K562 (cell line): ENCODE data around the gene UTS2R. TPM values are rescaled to one million over a fixed set of nuclear protein-coding genes. Genes with fewer than 3 reads are reported as not detected.

Source experiments
- ATAC-seq: fragments of 200-7000 bp; cut with Tn5 transposase; 3 replicates; pipeline ENCODE4 v1.9.1; 2020; ENCODE audit warnings: moderate library complexity
- BruUV-seq: library from RNA; stranded (reverse); fragments of 400-500 nt; replicated peaks from 2 replicates; lab custom pipeline; 2021; lab: Mats Ljungman, UMichigan
- CTCF ChIA-PET: fragments of 300-600 bp; formaldehyde crosslinking; extraction: SDS; loops from one replicate; lab custom pipeline; 2021; ENCODE audit warnings: low intra/inter-chr PET ratio; lab: Yijun Ruan, JAX
- POLR2A ChIA-PET: fragments of 300-600, 350-650 bp; sonication (Branson Sonifier 250); formaldehyde crosslinking; extraction: SDS; loops from one replicate; lab custom pipeline; 2021; ENCODE audit warnings: antibody characterized with exemption, inconsistent platforms; lab: Yijun Ruan, JAX
- DNase-seq, 4 experiments: peaks; one replicate each; pipeline versions ENCODE4 v3.0.0 to v3.0.0-alpha.2; 2011 to 2018; ENCODE audit warnings: low spot score in 3 of 4, mixed read lengths in 3 of 4; ENCODE audit errors: extremely low read depth in 1 of 4
- FAIRE-seq: peaks from 2 replicates; lab custom pipeline; 2011; peaks lifted over from hg19 to GRCh38; lab: Jason Lieb, UNC
- H2AFZ ChIP-seq: 2 replicates; pipeline ENCODE4 v1.6.0; 2011; ENCODE audit warnings: low read depth, low read length, control low read depth, inconsistent platforms
- H3K27ac ChIP-seq: fragments of 200-600 bp; 3 replicates; pipeline ENCODE4 v1.8.0; 2011; ENCODE audit warnings: low read depth, mild to moderate bottlenecking, control low read depth, inconsistent platforms, low read length, moderate library complexity, mixed read lengths; ENCODE audit errors: extremely low read depth
- H3K27me3 ChIP-seq, 2 experiments: fragments of 300-600 bp in 1 of 2; 2 replicates in 1 of 2; 3 replicates in 1 of 2; pipeline versions ENCODE4 v1.6.0 to v1.8.0; 2011; ENCODE audit warnings: inconsistent platforms in 2 of 2, low read length in 2 of 2, mild to moderate bottlenecking in 1 of 2, mixed read lengths in 1 of 2, moderate library complexity in 1 of 2; ENCODE audit not compliant: control insufficient read depth in 2 of 2, insufficient read depth in 2 of 2
- H3K36me3 ChIP-seq: fragments of 300-600 bp; 3 replicates; pipeline ENCODE4 v1.8.0; 2011; ENCODE audit warnings: mild to moderate bottlenecking, low read length, inconsistent platforms; ENCODE audit not compliant: control insufficient read depth, insufficient read depth
- H3K4me1 ChIP-seq, 2 experiments: fragments of 200-600 bp in 1 of 2; replicated peaks in 1 of 2; 2 replicates in 1 of 2; 3 replicates in 1 of 2; pipeline versions ENCODE4 v1.5.1 to v1.8.0; 2011; ENCODE audit warnings: inconsistent platforms in 2 of 2, low read length in 2 of 2, mild to moderate bottlenecking in 1 of 2, mixed read lengths in 1 of 2, moderate library complexity in 1 of 2; ENCODE audit not compliant: control insufficient read depth in 2 of 2, insufficient read depth in 2 of 2
- H3K4me2 ChIP-seq: 2 replicates; pipeline ENCODE4 v1.6.1; 2011; ENCODE audit warnings: low read length, control low read depth, inconsistent platforms, mixed read lengths; ENCODE audit not compliant: insufficient read depth
- H3K4me3 ChIP-seq: fragments of 200-600 bp; sonication (generic), shearing (Covaris generic); 2 replicates; pipeline ENCODE4 v1.5.1; 2016; ENCODE audit warnings: control low read depth, inconsistent platforms
- H3K79me2 ChIP-seq: fragments of 200-600 bp; 3 replicates; pipeline ENCODE4 v1.8.0; 2011; ENCODE audit warnings: low read length, inconsistent platforms; ENCODE audit not compliant: control insufficient read depth, insufficient read depth
- H3K9ac ChIP-seq, 2 experiments: 2 replicates each; pipeline versions ENCODE4 v1.6.0 to v1.6.1; 2011; ENCODE audit warnings: low read depth in 2 of 2, low read length in 2 of 2, control low read depth in 1 of 2, inconsistent platforms in 1 of 2, mild to moderate bottlenecking in 1 of 2, mixed read lengths in 1 of 2; ENCODE audit not compliant: insufficient read depth in 1 of 2
- H3K9me1 ChIP-seq: one replicate; pipeline ENCODE4 v1.6.0; 2011; ENCODE audit warnings: inconsistent platforms, mild to moderate bottlenecking, low read length, moderate library complexity; ENCODE audit not compliant: control insufficient read depth, insufficient read depth
- H3K9me3 ChIP-seq: replicated peaks from 2 replicates; pipeline ENCODE4 v1.5.1; 2011; ENCODE audit warnings: low read depth, low read length, inconsistent platforms; ENCODE audit not compliant: control insufficient read depth, insufficient read depth
- H4K20me1 ChIP-seq: replicated peaks from 2 replicates; pipeline ENCODE4 v1.6.1; 2011; ENCODE audit warnings: low read length, inconsistent platforms, mixed read lengths; ENCODE audit not compliant: control insufficient read depth, insufficient read depth
- CEBPB ChIP-seq: fragments of 450-650 bp; IDR thresholded peaks from 2 replicates; pipeline ENCODE4 v1.6.1; 2016; ENCODE audit warnings: missing genetic modification characterization, missing compliant biosample characterization
- EP400 ChIP-seq: fragments of 450-650 bp; IDR thresholded peaks from 2 replicates; pipeline ENCODE4 v1.6.1; 2017; ENCODE audit warnings: antibody characterized with exemption, mild to moderate bottlenecking, moderate library complexity
- HCFC1 ChIP-seq: IDR thresholded peaks from 2 replicates; pipeline ENCODE4 v1.6.1; 2012; ENCODE audit warnings: low read depth, low read length, improper control_type of control experiment
- KDM4B ChIP-seq, 2 experiments: fragments of 450-650 bp in 1 of 2; sonication (generic) in 1 of 2; IDR thresholded peaks; 2 replicates each; pipeline ENCODE4 v1.6.1; 2016 to 2017; ENCODE audit warnings: borderline replicate concordance in 2 of 2, antibody characterized with exemption in 1 of 2, low read depth in 1 of 2, mild to moderate bottlenecking in 1 of 2
- NBN ChIP-seq: fragments of 450-650 bp; IDR thresholded peaks from 2 replicates; pipeline ENCODE4 v1.6.1; 2016; ENCODE audit warnings: low read depth, mild to moderate bottlenecking
- NFE2 ChIP-seq: IDR thresholded peaks from 2 replicates; pipeline ENCODE4 v1.6.1; 2014; ENCODE audit warnings: antibody characterized with exemption, low read depth
- NKRF ChIP-seq: fragments of 450-650 bp; IDR thresholded peaks from 2 replicates; pipeline ENCODE4 v1.6.1; 2016; ENCODE audit warnings: borderline replicate concordance
- PKNOX1 ChIP-seq: fragments of 450-650 bp; IDR thresholded peaks from 2 replicates; pipeline ENCODE4 v1.6.1; 2016
- STAT6 ChIP-seq: sonication (generic); formaldehyde crosslinking; IDR thresholded peaks from 2 replicates; pipeline ENCODE4 v1.8.1; 2023; ENCODE audit warnings: mild to moderate bottlenecking, missing genetic modification reagents
- TAF7 ChIP-seq: fragments of 450-650 bp; IDR thresholded peaks from 2 replicates; pipeline ENCODE4 v1.6.1; 2016; ENCODE audit warnings: missing genetic modification characterization, missing compliant biosample characterization
- TBP ChIP-seq: optimal IDR thresholded peaks from 2 replicates; pipeline ENCODE3; 2011; ENCODE audit warnings: low read depth, low read length, improper control_type of control experiment
- TRIM24 ChIP-seq, 2 experiments: fragments of 450-650 bp; IDR thresholded peaks; 2 replicates each; pipeline ENCODE4 v1.6.1; 2016
- ZNF224 ChIP-seq: sonication (generic); formaldehyde crosslinking; IDR thresholded peaks from 2 replicates; pipeline ENCODE4 v1.8.0; 2022; ENCODE audit warnings: mild to moderate bottlenecking, missing genetic modification reagents
- ZNF282 ChIP-seq: sonication (generic); formaldehyde crosslinking; IDR thresholded peaks from 2 replicates; pipeline ENCODE4 v1.8.1; 2023; ENCODE audit warnings: missing genetic modification reagents
- WGBS: fragments of 100-300 bp; shearing (Covaris generic); methylation state at CpG from one replicate; pipeline ENCODE4 v1.1.6; 2016; ENCODE audit warnings: low coverage, mixed read lengths; ENCODE audit not compliant: insufficient coverage; ENCODE audit errors: missing lambda C conversion rate; 5-methylcytosine and 5-hydroxymethylcytosine counted together
- in situ Hi-C: fragments of 300-500 bp; cut with MboI; formaldehyde crosslinking; loops from 4 replicates; pipeline ENCODE4 v1.15.0; 2018; ENCODE audit warnings: inconsistent platforms, mixed read lengths
- intact Hi-C: fragments of 100-400 bp; cut with micrococcal nuclease; formaldehyde crosslinking; loops from 2 replicates; pipeline ENCODE4 v1.14.2; 2022
- polyA plus RNA-seq, 8 experiments: library from polyadenylated mRNA; depleted of rRNA in 4 of 8; stranded (reverse) in 5 of 8; unstranded in 3 of 8; fragments of >200 nt; fragmentation: Nextera tagmentation in 2 of 8; fragmentation: Illumina TruSeq in 1 of 8; extraction: Ambion mirVana in 2 of 8; extraction: Trizol in 1 of 8; gene quantifications; 2 replicates each; pipeline versions ENCODE4 v1.2.1 to v1.2.3, GENCODE V29; 2011 to 2014; ENCODE audit warnings: inconsistent platforms in 1 of 8, missing spikeins in 1 of 8
- total RNA-seq, 7 experiments: library from RNA; depleted of rRNA in 6 of 7; stranded (reverse); fragments of >200 nt in 6 of 7; fragmentation: Illumina TruSeq in 2 of 7; extraction: Trizol in 2 of 7; gene quantifications; 2 replicates each; pipeline versions ENCODE4 v1.2.1 to v1.2.3, GENCODE V29; 2011 to 2021; ENCODE audit warnings: low replicate concordance in 1 of 7
- TF ChIP-seq, protein P1 (sequence below): IDR thresholded peaks from 2 replicates; pipeline ENCODE4 v1.6.1; 2011; ENCODE audit not compliant: insufficient read length; ENCODE audit errors: extremely low read depth

The UTS2R gene
- total and polyA plus RNA-seq, 9 of the 15 experiments (the other 6 are each of a cell fraction or from before 2014, with no cell fraction given): 0.22 TPM; not detected in 8

DNA sequence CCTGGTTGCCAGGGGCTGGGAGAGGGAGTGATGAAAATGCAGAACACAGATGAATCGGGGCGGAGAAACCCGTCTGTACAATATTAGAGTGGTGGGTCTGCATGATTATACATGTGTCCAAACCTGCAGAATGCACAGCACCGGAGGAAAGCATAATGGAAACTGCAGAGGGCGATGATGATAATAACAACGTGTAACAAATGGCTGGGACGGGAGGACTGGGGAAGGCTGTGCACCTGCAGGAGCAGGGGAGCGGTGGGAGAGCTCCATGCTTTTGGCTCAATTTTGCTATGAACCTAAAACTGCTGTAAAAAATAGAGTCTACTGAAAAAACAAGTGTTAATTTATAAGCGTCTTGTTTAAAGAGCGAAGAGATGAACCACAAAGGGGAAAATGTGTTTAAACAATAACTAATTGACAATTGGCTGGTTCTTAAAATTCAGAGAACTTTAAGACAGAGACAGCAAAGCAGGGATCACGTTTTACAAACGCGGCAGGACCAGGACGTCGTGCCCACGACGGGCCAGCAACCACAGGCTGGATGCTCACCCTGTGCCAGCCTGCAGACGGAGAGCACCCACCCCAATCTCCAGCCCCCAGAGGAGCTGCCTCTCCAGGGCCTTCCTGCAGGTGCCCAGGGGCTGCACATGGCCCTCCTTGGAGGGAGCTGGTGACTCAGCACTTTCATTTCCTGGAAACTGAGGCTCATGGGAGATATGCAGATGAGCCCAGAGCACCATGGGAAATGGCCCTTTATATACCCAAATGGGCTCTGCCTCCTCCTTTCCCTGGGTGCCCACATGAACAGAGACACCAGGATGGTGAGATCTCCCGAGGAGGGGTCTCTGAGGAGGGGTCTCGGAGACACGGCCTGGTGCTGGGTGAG is 12.9 kb upstream of the UTS2R start, which contains the start of gene TEX19:
Gene TEX19, plus strand, starts transcription at position 783 of the 886 bp plus-strand sequence. CDS start 2,904 bp downstream, outside the sequence.
- Histone ChIP-seq H3K9me3 (no peaks in the 10 kb centered on the region), H3K27ac (peak within 1 kb of the TSS; percentile 30; the same call in 2 of the 3 replicates), H3K4me1 (peaks cover 7 to 26% of the 10 kb centered on the region in 2 experiments; a peak in 4 of 5 replicates), H3K9me1 (no peaks in the 10 kb centered on the region), H3K4me3 (no peak within 1 kb of the TSS), H2AFZ (peak within 1 kb of the TSS; percentile 73), H3K79me2 (no peaks in the 10 kb centered on the region), H3K36me3 (no peaks in the 10 kb centered on the region), H3K4me2 (0 out of 2 replicates have a peak within 1 kb of the TSS, but pooled peaks have one; percentile 17), H4K20me1 (no peaks in the 10 kb centered on the region), H3K9ac (no peak within 1 kb of the TSS; a peak in 1 of 4 replicates), H3K27me3 (no peaks in the 10 kb centered on the region)
- peak; percentile 58 to 73 (median 66) for DNase-seq
- peak; percentile 75 for FAIRE-seq
- ChIA-PET POLR2A (interaction anchor here (1.3 to 3.9 kb wide), 4 partner anchors 8 to 15 kb away, joined by 3 to 27 read pairs (median 4); no protein-coding TSS in a partner anchor), CTCF (no interaction called here)
- intact Hi-C loops (loop anchor here (10.0 kb wide), 1 partner anchor 136 kb away; no protein-coding TSS in a partner anchor), in situ Hi-C loops (no loop called here)
- 51% methylated on average over 21 of the region's 21 CpGs for WGBS
- BruUV-seq: no TSS peak
- ATAC-seq: peak; percentile 79
- TF ChIP-seq NFE2 (peak; percentile 97), PKNOX1 (no peak), ZNF282 (CRISPR knock-in tag) (peak; percentile 75), KDM4B (IDR thresholded peaks at IDR 0.05; ENCODE audit: borderline replicate concordance in 2 of 2, low read depth in 1 of 2) (no peak), ZNF224 (CRISPR knock-in tag) (peak; percentile 50; the same call in 1 of the 2 replicates), CEBPB (tag) (no peak), HCFC1 (no peak), EP400 (peak; percentile 76), STAT6 (CRISPR knock-in tag) (no peak), TAF7 (tag) (no peak), NKRF (peak; percentile 57; the same call in 1 of the 2 replicates), TBP (peak; percentile 26), NBN (0 out of 2 replicates have a peak, but pooled peaks have one; percentile 37), TRIM24 (IDR thresholded peaks at IDR 0.05) (peak; percentile 10 to 30; a peak in 2 of 4 replicates)
- TF ChIP-seq, protein P1, sequence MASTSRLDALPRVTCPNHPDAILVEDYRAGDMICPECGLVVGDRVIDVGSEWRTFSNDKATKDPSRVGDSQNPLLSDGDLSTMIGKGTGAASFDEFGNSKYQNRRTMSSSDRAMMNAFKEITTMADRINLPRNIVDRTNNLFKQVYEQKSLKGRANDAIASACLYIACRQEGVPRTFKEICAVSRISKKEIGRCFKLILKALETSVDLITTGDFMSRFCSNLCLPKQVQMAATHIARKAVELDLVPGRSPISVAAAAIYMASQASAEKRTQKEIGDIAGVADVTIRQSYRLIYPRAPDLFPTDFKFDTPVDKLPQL: no peak
